Suppressor macrophage treated with lipopolysaccharide for 1 hour (primary cell): ENCODE measurements around the gene ZBTB39.
A peak's percentile ranks its signal among the peaks of the same experiment; 100 is the strongest.
"Not testable (repeated sequence)": the region's sequence is repeated elsewhere in the genome, so short reads cannot be mapped to it uniquely, and the experiment has no call there.

Experiments
- DNase-seq, 3 donors: peaks; one replicate each; pipeline ENCODE4 v3.0.0-alpha.2; 2020 to 2022

Gene ZBTB39

DNA sequence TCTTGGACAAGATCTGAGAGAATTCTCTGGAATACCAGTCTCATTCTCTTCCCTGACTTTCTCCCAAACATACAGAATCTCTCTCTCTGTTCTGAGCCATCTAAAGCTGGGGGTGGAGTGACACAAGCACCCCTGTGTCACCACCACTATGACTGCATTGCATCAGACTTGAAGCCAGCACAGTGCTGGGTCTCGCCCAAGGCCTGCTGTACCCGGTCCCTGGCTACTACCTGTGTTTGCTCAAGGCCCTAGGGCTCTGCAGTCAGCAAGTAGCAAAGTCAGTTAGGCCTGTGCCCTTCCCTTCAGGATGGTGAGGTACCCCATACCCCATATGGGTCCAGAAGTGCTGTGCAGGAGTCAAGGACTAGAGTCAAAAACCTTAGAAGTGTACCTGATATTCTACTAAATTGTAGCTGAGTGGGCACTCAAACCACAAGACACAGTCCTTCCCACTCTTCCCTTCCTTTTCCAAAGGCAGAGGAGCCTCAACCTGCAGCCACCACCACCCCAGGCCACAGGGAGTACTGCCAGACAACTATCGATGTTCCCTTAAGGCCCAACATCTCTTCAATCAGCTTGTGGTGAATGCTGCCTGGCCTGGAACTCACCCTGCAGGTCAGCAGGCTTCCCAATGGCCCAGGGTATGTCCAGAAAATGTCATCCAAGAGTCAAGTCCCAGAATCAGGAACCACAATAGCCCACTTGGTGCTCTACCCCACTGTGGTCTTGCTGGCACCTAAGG, 27.8 kb downstream of the ZBTB39 start:
- DNase-seq = peak; percentile 35 to 55 (median 48)

DNA sequence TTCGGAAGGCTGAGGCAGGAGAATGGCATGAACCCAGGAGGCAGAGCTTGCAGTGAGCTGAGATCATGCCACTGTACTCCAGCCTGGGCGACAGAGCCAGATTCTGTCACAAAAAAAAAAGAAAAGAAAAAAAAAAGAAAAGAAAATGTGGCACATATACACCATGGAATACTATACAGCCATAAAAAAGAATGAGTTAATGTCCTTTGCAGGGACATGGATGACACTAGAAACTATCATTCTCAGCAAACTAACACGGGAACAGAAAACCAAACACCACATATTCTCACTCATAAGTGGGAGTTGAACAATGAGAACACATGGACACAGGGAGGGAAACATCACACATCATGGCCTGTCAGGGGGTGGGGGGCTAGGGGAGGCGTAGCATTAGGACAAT, 29.0 kb downstream of the ZBTB39 start:
- not testable (repeated sequence) for DNase-seq

DNA sequence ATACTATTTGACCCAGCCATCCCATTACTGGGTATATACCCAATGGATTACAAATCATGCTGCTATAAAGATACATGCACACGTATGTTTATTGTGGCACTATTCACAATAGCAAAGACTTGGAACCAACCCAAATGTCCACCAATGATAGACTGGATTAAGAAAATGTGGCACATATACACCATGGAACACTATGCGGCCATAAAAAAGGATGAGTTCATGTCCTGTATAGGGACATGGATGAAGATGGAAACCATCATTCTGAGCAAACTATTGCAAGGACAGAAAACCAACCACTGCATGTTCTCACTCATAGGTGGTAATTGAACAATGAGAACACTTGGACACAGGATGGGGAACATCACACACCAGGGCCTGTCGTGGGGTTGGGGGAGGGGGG, 32.1 kb downstream of the ZBTB39 start:
- not testable (repeated sequence) for DNase-seq

DNA sequence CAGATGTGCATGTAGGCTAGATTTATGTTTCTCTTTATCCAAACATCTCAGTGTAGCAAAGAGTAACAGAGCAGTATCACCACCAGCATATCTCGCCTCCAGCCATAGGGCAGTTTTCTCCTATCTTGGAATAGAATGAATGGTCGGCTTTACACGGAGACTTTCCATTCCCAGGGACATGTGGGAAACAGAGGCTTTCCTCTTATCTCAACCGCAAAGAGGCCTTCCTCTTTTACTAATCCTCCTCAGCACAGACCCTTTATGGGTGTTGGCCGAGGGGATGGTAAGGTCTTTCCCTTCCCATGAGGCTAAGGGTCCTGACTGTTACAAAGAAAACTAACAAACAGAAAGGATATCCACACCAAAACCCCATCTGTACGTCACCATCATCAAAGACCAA, 37.4 kb downstream of the ZBTB39 start:
- DNase-seq = not testable (repeated sequence)

DNA sequence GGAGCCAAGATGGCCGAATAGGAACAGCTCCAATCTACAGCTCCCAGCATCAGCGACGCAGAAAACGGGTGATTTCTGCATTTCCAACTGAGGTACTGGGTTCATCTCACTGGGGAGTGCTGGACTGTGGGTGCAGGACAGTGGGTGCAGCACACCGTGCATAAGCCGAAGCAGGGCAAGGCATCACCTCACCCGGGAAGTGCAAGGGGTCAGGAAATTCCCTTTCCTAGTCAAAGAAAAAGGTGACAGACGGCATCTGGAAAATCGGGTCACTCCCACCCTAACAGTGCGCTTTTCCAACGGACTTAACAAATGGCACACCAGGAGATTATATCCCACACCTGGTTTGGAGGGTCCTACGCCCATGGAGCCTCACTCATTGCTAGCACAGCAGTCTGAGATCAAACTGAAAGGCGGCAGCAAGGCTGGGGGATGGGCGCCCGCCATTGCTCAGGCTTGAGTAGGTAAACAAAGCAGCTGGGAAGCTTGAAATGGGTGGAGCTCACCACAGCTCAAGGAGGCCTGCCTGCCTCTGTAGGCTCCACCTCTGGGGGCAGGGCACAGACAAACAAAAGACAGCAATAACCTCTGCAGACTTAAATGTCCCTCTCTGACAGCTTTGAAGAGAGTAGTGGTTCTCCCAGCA, 40.2 kb downstream of the ZBTB39 start:
- not testable (repeated sequence) for DNase-seq

DNA sequence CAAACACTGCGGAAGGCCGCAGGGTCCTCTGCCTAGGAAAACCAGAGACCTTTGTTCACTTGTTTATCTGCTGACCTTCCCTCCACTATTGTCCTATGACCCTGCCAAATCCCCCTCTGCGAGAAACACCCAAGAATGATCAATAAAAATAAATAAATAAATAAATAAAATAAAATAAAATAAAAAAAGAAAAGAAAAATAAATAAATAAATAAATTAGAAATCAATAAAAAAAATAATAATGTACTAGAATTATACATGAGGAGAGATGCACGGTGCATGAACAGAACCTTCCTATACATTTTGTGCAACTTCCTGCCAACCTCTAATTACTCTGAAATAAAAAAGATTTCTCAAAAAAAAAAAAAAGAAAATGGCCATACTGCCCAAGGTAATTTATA, 41.2 kb downstream of the ZBTB39 start:
- not testable (repeated sequence) for DNase-seq

DNA sequence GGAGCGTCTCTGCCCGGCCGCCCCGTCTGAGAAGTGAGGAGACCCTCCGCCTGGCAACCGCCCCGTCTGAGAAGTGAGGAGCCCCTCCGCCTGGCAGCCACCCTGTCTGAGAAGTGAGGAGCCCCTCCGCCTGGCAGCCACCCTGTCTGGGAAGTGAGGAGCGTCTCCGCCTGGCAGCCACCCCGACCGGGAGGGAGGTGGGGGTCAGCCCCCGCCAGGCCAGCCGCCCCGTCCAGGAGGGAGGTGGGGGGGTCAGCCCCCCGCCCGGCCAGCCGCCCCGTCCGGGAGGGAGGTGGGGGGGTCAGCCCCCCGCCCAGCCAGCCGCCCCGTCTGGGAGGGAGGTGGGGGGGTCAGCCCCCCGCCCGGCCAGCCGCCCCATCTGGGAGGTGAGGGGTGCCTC, 42.8 kb downstream of the ZBTB39 start:
- DNase-seq = not testable (repeated sequence)

DNA sequence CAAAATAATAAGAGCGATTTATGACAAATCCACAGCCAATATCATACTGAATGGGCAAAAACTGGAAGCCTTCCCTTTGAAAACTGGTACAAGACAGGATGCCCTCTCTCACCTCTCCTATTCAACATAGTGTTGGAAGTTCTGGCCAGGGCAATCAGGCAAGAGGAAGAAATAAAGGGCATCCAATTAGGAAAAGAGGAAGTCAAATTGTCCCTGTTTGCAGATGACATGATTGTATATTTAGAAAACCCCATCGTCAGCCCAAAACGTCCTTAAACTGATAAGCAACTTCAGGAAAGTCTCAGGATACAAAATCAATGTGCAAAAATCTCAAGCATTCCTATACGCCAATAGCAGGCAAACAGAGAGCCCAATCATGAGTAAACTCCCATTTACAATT, 44.1 kb downstream of the ZBTB39 start:
- DNase-seq = peak in 1 of 3 donors; percentile 18

DNA sequence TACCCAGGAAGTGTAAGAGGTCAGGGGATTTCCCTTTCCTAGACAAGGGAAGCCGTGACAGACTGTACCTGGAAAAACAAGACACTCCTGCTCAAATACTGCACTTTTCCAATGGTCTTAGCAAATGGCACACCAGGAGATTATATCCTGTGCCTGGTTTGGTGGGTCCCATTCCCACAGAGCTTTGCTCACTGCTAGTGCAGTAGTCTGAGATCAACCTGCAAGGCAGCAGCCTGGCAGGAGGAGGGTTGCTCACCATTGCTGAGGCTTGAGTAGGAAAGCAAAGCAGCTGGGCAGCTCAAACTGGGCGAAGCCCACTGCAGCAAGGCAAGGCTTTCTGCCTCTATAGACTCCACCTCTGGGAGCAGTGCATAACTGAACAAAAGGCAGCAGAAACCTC, 47.9 kb downstream of the ZBTB39 start:
- DNase-seq = no peak

DNA sequence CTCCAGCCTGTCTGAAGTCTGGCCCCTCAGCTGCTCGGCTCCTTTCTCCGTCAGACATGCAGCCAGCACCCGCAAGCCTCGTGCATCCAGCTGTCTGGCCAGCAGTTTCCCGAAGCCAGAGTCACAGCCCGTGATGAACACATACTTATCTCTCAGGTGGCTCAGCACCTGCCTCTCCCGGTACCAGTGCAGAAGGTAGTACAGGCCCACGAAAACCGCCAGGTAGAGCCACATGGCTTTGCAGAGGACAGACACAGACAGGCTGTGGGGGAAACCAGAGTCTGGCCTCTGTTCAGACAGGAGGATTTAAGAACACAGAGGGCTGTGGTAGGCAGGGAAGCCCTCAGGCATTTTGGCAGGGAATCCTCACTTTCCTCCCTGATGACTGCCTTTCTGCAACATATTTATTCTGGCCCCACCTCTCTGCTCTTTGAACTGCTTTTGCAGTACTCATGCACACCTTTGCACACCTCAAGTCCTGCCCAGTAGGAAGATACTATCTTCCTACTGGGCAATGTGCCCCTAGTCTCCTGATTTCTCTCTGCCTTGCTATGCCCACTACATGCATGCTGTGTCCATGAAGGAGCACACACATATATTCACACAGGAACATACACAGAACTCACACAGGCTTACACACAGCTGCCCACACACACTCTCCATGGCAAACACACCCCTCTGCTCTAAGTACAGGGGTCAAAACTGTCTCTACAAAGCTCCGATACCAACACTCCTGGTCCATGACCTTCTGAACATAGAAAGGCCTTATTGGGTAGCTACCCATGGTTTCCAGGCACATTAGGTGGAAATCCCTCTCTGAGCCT, 48.9 kb downstream of the ZBTB39 start, which contains the start of gene RDH16:
Gene RDH16 (minus strand): TSS at position 380 of the 824 bp plus-strand sequence. CDS start 146 bp downstream, at position 234.
- DNase-seq = no peak

DNA sequence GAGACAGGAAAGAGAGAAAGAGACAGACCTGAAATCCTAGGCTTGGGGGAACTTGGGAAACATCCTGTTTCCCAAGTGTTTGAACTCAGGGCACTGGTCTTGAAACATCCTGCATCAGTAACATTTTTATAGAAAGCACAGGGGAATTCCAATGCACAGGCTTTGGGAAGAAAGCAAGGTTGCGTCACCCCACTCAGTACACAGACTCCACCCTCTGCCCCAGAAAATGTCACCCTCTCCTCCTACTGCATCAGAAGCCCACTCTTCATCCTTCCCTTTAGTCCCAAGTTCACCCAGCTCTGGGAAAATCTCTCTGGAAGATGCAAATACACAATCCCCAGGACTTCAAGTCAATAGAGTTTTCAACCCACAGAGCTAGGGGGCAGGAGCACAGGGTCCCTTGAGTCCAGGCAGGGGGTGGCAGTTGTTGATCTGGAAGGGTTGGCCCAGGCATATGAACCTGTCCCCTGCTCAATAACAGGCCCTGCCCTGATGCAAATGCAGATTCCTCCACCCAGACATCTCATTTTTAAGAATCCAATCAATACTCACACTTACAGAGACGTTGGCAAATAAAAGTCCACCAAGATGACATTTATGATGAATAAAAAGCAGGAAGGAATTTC, 50.6 kb downstream of the ZBTB39 start:
- DNase-seq = peak; percentile 81 to 87 (median 83)

DNA sequence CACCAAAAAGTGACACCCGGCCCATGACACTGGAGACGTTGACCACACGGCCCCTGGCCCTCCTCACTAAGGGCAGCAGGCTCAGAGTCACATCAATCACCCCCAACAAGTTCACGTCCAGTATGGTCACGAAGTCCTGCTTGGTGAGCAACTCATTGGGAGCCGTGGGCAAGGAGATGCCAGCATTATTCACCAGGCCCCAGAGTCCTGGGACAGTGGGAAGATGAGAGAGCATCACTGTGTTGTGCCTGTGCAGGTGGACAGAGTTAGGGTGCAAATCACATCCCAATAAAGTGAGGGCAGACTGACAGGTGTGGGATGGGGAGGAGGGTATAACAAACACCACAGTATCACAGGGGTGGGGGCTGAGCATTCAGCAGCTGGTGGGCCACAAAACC, 51.4 kb downstream of the ZBTB39 start:
- no peak for DNase-seq

DNA sequence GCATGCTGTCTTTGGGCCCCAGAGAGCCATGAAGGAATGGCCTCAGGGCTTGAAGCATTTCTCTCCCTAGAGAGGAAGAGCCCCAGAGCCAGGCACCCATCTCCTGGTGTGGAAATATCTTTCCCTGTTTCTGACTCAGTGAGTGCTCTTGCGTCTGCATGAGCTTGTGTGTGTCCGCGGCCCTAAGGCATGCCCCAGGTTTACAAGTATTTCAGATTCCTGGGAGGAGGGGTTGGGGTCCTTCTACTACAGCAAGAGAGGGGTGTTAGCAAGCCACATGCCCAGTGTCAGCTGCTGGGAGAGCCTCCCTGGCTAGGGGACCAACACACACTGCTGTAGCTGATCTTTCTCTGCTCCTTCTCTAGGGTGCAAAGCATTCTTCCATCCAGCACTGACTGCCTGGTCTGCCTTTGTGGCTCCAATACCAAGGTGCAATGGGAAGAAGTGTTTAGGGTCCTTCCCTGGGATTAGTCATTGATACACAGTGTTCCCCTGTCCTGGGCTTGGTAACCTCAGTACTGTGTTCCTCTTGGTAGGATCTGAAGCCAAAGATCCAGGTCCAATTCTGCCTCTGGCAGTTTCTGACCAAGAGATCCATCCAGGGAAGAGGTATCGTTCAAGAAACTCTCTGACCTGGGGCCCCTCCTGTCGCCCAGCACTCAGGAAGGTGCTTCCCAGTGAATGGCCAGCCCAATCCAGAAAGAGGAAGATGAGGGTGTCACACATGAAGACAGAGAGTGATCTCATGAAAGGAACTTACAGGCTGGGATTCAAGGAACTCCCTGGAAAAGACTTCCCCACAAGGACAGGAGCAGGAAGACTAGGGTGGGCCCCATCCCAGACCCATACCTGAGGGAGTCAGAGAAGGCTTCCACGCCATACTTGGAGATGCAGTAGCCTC, 52.0 kb downstream of the ZBTB39 start:
- peak; percentile 40 to 54 (median 46) for DNase-seq

DNA sequence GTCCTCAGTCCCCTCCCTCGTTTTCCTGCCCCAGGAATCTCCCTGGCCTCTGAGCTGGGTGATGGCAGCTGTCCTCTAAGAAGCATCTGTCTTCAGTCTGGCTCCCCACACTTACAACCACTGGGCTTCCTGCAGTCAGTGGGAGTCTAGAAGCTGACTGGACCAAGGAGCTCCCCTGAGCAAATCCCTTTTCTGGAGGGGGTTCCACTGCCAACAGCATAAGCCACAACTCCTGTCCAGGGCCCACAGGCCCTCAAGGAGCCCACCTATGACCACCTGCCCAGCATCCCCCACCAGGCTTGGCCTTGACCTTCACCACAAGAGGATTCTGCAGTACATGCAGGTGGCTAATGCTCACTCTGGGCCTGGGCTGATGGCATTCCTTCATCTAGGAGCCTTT, 53.0 kb downstream of the ZBTB39 start:
- no peak for DNase-seq

DNA sequence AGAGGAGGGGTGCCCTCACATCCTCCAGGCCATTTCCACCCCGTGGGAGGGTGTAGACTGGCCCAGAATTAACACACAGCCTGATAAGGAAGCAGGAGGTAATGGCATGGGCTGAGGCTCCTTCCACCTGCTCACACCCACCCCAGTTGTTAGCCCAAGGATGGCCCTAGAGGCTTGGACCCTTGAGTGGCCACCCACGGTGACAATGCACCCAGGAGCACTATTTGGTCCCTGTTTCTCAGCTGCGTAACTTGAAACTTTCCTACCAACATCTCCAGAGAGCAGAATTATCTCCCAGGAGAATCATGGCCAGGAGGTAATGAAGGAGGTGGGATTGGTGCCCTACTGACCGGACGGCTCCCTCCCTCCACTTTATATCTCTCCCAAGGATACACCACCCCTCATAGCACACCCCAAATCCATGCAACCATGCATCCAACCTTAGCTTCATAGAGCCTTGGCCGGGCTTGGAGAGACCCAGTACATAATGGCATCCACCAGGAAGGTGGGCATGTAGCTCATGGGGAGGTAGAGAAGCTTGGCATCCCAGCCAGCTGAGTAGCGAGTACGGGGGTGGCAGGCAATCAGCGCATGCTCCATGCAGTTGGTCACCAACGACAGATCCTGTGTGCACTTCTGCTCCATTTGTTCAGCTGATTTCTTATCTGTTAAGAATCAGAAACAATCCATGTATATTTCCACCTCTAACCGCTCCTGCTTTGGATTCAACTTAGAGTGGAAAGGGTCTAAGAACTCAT, 54.6 kb downstream of the ZBTB39 start:
- DNase-seq = no peak

DNA sequence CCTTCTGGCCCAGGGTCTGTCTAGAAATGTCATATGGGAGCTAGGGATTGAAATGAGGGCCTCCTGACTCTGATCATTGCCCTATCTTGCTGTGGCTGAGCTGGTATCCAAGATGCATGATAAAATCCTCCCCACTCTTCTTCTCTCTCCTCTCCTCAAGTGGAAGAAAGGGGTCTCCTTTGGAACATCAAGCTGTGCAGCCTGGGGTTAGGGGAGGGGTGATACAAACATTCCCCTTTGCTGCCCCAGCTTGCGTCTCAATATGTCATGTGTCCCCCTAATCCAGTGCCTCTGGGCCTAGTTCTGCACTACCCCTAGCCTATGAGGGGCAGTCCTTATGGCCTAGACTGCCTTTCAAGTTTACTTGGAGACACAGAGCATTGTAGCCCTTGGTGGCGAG, 57.5 kb downstream of the ZBTB39 start:
- DNase-seq = no peak
